HCT116 (cell line): ENCODE data around the gene SLC6A17. TPM values are rescaled to one million over a fixed set of nuclear protein-coding genes. Genes with fewer than 3 reads are reported as not detected.

Source experiments
- ATAC-seq: fragments of 200-7000 bp; cut with Tn5 transposase; 2 replicates; pipeline ENCODE4 v1.9.1; 2020; ENCODE audit warnings: mild to moderate bottlenecking, moderate library complexity
- BruUV-seq: library from RNA; stranded (reverse); fragments of 400-500 nt; replicated peaks from 2 replicates; lab custom pipeline; 2021; lab: Mats Ljungman, UMichigan
- CTCF ChIA-PET: fragments of 300-600 bp; sonication (Branson Sonifier 250); formaldehyde crosslinking; loops from one replicate; lab custom pipeline; 2021; ENCODE audit warnings: antibody characterized with exemption; lab: Charles Lee
- POLR2A ChIA-PET: fragments of 300-600, 350-600 bp; sonication (Branson Sonifier 250); formaldehyde crosslinking; loops from one replicate; lab custom pipeline; 2021; ENCODE audit warnings: antibody characterized with exemption; lab: Charles Lee
- RAD21 ChIA-PET, 2 experiments: fragments of 300-600 bp; sonication (Branson Sonifier 250); formaldehyde crosslinking; loops; one replicate each; lab custom pipeline; 2023; ENCODE audit warnings: low total read pairs in 2 of 2; ENCODE audit not compliant: uncharacterized antibody in 2 of 2, unreplicated experiment in 2 of 2, low non-redundant PET in 1 of 2; lab: Charles Lee
- DNase-seq: peaks from one replicate; pipeline ENCODE4 v3.0.0-alpha.2; 2010; ENCODE audit warnings: low read depth, low spot score
- H2AFZ ChIP-seq: fragments of 200-600 bp; shearing (Covaris generic), sonication (generic); 2 replicates; pipeline ENCODE4 v1.6.1; 2017; ENCODE audit warnings: low read depth, mixed run types, mixed read lengths, antibody characterized with exemption, low read length; ENCODE audit not compliant: poor library complexity, severe bottlenecking
- H3K27ac ChIP-seq: 2 replicates; pipeline ENCODE4 v1.5.1; 2012; ENCODE audit warnings: low read depth, low read length
- H3K27me3 ChIP-seq: fragments of 200-600 bp; sonication (generic); 2 replicates; pipeline ENCODE4 v1.6.1; 2016; ENCODE audit warnings: mixed run types, low read length, mixed read lengths; ENCODE audit not compliant: insufficient read depth
- H3K36me3 ChIP-seq, 2 experiments: fragments of 200-500 bp in 1 of 2; fragments of 200-600 bp in 1 of 2; sonication (Bioruptor generic) in 1 of 2; sonication (generic) in 1 of 2; 2 replicates each; pipeline versions ENCODE4 v1.5.1 to v1.6.1; 2014 to 2016; ENCODE audit warnings: low read length in 2 of 2, inconsistent platforms in 1 of 2, mixed read lengths in 1 of 2, mixed run types in 1 of 2; ENCODE audit not compliant: insufficient read depth in 2 of 2, control insufficient read depth in 1 of 2
- H3K4me1 ChIP-seq, 2 experiments: fragments of 200-600 bp in 1 of 2; sonication (generic) in 1 of 2; 2 replicates each; pipeline versions ENCODE4 v1.5.1 to v1.6.1; 2012 to 2017; ENCODE audit warnings: low read length in 2 of 2, inconsistent platforms in 1 of 2, mild to moderate bottlenecking in 1 of 2, mixed read lengths in 1 of 2, mixed run types in 1 of 2, moderate library complexity in 1 of 2; ENCODE audit not compliant: insufficient read depth in 2 of 2, control insufficient read depth in 1 of 2
- H3K4me2 ChIP-seq: fragments of 200-600 bp; sonication (generic); 2 replicates; pipeline ENCODE4 v1.6.1; 2017; ENCODE audit warnings: mixed run types, low read length, mixed read lengths
- H3K4me3 ChIP-seq, 2 experiments: fragments of 200-600 bp in 1 of 2; sonication (generic) in 1 of 2; replicated peaks in 1 of 2; 2 replicates each; pipeline ENCODE4 v1.5.1; 2011 to 2016; ENCODE audit warnings: low read length in 2 of 2, control low read depth in 1 of 2, low read depth in 1 of 2, mild to moderate bottlenecking in 1 of 2, mixed read lengths in 1 of 2, mixed run types in 1 of 2
- H3K79me2 ChIP-seq: fragments of 200-600 bp; sonication (generic); 2 replicates; pipeline ENCODE4 v1.6.1; 2017; ENCODE audit warnings: mild to moderate bottlenecking, mixed run types, low read length, moderate library complexity, mixed read lengths; ENCODE audit not compliant: insufficient read depth
- H3K9ac ChIP-seq: fragments of 200-600 bp; sonication (generic); 2 replicates; pipeline ENCODE4 v1.6.1; 2016; ENCODE audit warnings: low read length, mixed read lengths
- H3K9me2 ChIP-seq: fragments of 200-600 bp; sonication (generic), shearing (Covaris generic); 2 replicates; pipeline ENCODE4 v1.6.1; 2017; ENCODE audit warnings: mixed run types, mild to moderate bottlenecking, moderate library complexity; ENCODE audit not compliant: insufficient read depth
- H3K9me3 ChIP-seq, 2 experiments: fragments of 200-500 bp in 1 of 2; fragments of 200-600 bp in 1 of 2; sonication (Bioruptor generic) in 1 of 2; sonication (generic) in 1 of 2; 2 replicates each; pipeline ENCODE4 v1.6.1; 2014 to 2017; ENCODE audit warnings: low read length in 2 of 2, mixed read lengths in 2 of 2, inconsistent platforms in 1 of 2, low read depth in 1 of 2, mild to moderate bottlenecking in 1 of 2, mixed run types in 1 of 2, moderate library complexity in 1 of 2; ENCODE audit not compliant: control insufficient read depth in 1 of 2, insufficient read depth in 1 of 2
- H4K20me1 ChIP-seq: fragments of 200-600 bp; sonication (generic), shearing (Covaris generic); 2 replicates; pipeline ENCODE4 v1.6.1; 2017; ENCODE audit warnings: mixed run types, mild to moderate bottlenecking, moderate library complexity; ENCODE audit not compliant: insufficient read depth
- CBX3 ChIP-seq: IDR thresholded peaks from 2 replicates; pipeline ENCODE4 v1.6.1; 2012; ENCODE audit warnings: low read depth
- CEBPB ChIP-seq: IDR thresholded peaks from 2 replicates; pipeline ENCODE4 v1.6.1; 2012; ENCODE audit warnings: low read depth
- EZH2 ChIP-seq: fragments of 200-600 bp; sonication (generic); IDR thresholded peaks from 2 replicates; pipeline ENCODE4 v1.6.1; 2017; ENCODE audit warnings: antibody characterized with exemption, mixed run types
- FOSL1 ChIP-seq: IDR thresholded peaks from 2 replicates; pipeline ENCODE4 v1.6.1; 2012; ENCODE audit warnings: low read depth
- JUND ChIP-seq: IDR thresholded peaks from 2 replicates; pipeline ENCODE4 v1.6.1; 2012
- MAX ChIP-seq: IDR thresholded peaks from 2 replicates; pipeline ENCODE4 v1.6.1; 2012
- POLR2A ChIP-seq: IDR thresholded peaks from 2 replicates; pipeline ENCODE4 v1.7.0; 2011; ENCODE audit warnings: borderline replicate concordance; ENCODE audit not compliant: insufficient read depth, insufficient read length; ENCODE audit errors: extremely low read depth
- RAD21 ChIP-seq: IDR thresholded peaks from 2 replicates; pipeline ENCODE4 v1.6.1; 2012; ENCODE audit warnings: low read depth, mild to moderate bottlenecking
- SP1 ChIP-seq: IDR thresholded peaks from 2 replicates; pipeline ENCODE4 v1.6.1; 2012; ENCODE audit warnings: low read depth
- TCF7L2 ChIP-seq: IDR thresholded peaks from 2 replicates; pipeline ENCODE4 v1.7.0; 2011; ENCODE audit warnings: borderline replicate concordance, inconsistent platforms; ENCODE audit not compliant: insufficient read depth, insufficient read length; ENCODE audit errors: extremely low read depth
- YY1 ChIP-seq: IDR thresholded peaks from 2 replicates; pipeline ENCODE4 v1.6.1; 2011; ENCODE audit warnings: low read length, low read depth, moderate library complexity, mild to moderate bottlenecking; ENCODE audit not compliant: insufficient replicate concordance; ENCODE audit errors: extremely low read depth
- ZBTB33 ChIP-seq: IDR thresholded peaks from 2 replicates; pipeline ENCODE4 v1.6.1; 2011; ENCODE audit warnings: mild to moderate bottlenecking, low read length, moderate library complexity; ENCODE audit not compliant: insufficient replicate concordance; ENCODE audit errors: extremely low read depth
- ZFX ChIP-seq: fragments of 450-650 bp; IDR thresholded peaks from 2 replicates; pipeline ENCODE4 v1.6.1; 2017
- ZNF274 ChIP-seq: fragments of 200-500 bp; sonication (Bioruptor generic); IDR thresholded peaks from 2 replicates; pipeline ENCODE4 v1.6.1; 2014; ENCODE audit warnings: mild to moderate bottlenecking, low read depth, low read length, inconsistent platforms
- intact Hi-C: fragments of 100-400 bp; cut with micrococcal nuclease; formaldehyde crosslinking; loops from 2 replicates; pipeline ENCODE4 v1.10.0; 2022
- total RNA-seq: library from RNA; stranded (reverse); gene quantifications from one replicate; pipeline ENCODE4 v1.2.1, GENCODE V29; 2021; ENCODE audit not compliant: unreplicated experiment

The SLC6A17 gene
- total RNA-seq, 1 experiment from 2014 or later = 10.5 TPM

- CTCF ChIA-PET = no interaction called here
- no peak overlapping the region for H3K27ac ChIP-seq
- ATAC-seq = no peak
These were observed 39.2 kb upstream of the SLC6A17 start for GRCh38 chr1:110111081-110111480.

GRCh38 chr1:110112143-110112542, 38.2 kb upstream of the SLC6A17 start, which contains the start of gene UBL4B:
UBL4B (plus strand) TSS chr1:110112443; CDS start chr1:110112535, 92 bp downstream.
- RAD21 ChIA-PET = no interaction called here
- POLR2A ChIA-PET = no interaction called here

More at GRCh38 chr1:110111081-110111480, 39.2 kb upstream of the SLC6A17 start:
- ChIA-PET POLR2A (no interaction called here), RAD21 (no interaction called here)
- H3K4me3 ChIP-seq = no peak overlapping the region
- H3K9me2 ChIP-seq = no peaks in the 10 kb centered on the region
- TF ChIP-seq POLR2A (no peak), EZH2 (no peak)
- H3K36me3 ChIP-seq = no peaks in the 10 kb centered on the region
- H3K9ac ChIP-seq = no peak overlapping the region
- DNase-seq = no peak
- H3K9me3 ChIP-seq = no peaks in the 10 kb centered on the region
- peaks cover 7% of the 10 kb centered on the region; the same call in 1 of the 2 replicates for H3K27me3 ChIP-seq
- H3K79me2 ChIP-seq = no peaks in the 10 kb centered on the region
- H4K20me1 ChIP-seq = no peaks in the 10 kb centered on the region
- intact Hi-C loops = no loop called here
- H3K4me2 ChIP-seq = no peak overlapping the region
- no TSS peak for BruUV-seq
- H2AFZ ChIP-seq = no peak overlapping the region
- peaks cover 0 to 1% of the 10 kb centered on the region in 2 experiments; a peak in 1 of 4 replicates for H3K4me1 ChIP-seq

GRCh38 chr1:110112656-110113055, 37.6 kb upstream of the SLC6A17 start:
- Histone ChIP-seq H3K79me2 (no peaks in the 10 kb centered on the region), H3K4me3 (no peak overlapping the region), H3K27ac (no peak overlapping the region), H3K9ac (no peak overlapping the region), H3K9me3 (no peaks in the 10 kb centered on the region), H3K9me2 (no peaks in the 10 kb centered on the region), H4K20me1 (no peaks in the 10 kb centered on the region), H3K4me2 (no peak overlapping the region), H2AFZ (no peak overlapping the region), H3K36me3 (no peaks in the 10 kb centered on the region), H3K27me3 (peaks cover 7% of the 10 kb centered on the region; the same call in 1 of the 2 replicates), H3K4me1 (no peaks in the 10 kb centered on the region)
- ChIA-PET CTCF (no interaction called here), POLR2A (no interaction called here), RAD21 (no interaction called here)
- ATAC-seq (no peak), DNase-seq (no peak)
- no TSS peak for BruUV-seq
- intact Hi-C loops = no loop called here
- TF ChIP-seq ZNF274 = no peak
- TF ChIP-seq SP1 = no peak
- TF ChIP-seq MAX = no peak
- no peak for TF ChIP-seq YY1
- TF ChIP-seq TCF7L2 = no peak
- no peak for TF ChIP-seq RAD21
- TF ChIP-seq ZBTB33 = no peak
- TF ChIP-seq FOSL1 = no peak
- no peak for TF ChIP-seq ZFX
- TF ChIP-seq EZH2 = no peak
- no peak for TF ChIP-seq CBX3

More at GRCh38 chr1:110112143-110112542, 38.2 kb upstream of the SLC6A17 start, which contains the start of gene UBL4B:
- intact Hi-C loops = no loop called here
- H3K27ac ChIP-seq = no peak within 1 kb of the TSS
- CTCF ChIA-PET = no interaction called here
- H3K4me3 ChIP-seq = no peak within 1 kb of the TSS
- no peaks in the 10 kb centered on the region for H3K79me2 ChIP-seq
- ATAC-seq (no peak), DNase-seq (no peak)
- H3K36me3 ChIP-seq = no peaks in the 10 kb centered on the region
- no peak within 1 kb of the TSS for H3K4me2 ChIP-seq
- H3K9me2 ChIP-seq = no peaks in the 10 kb centered on the region
- H3K4me1 ChIP-seq = no peaks in the 10 kb centered on the region
- H3K27me3 ChIP-seq = peaks cover 7% of the 10 kb centered on the region; the same call in 1 of the 2 replicates
- H3K9me3 ChIP-seq = no peaks in the 10 kb centered on the region
- H3K9ac ChIP-seq = no peak within 1 kb of the TSS
- no TSS peak for BruUV-seq
- no peak within 1 kb of the TSS for H2AFZ ChIP-seq
- H4K20me1 ChIP-seq = no peaks in the 10 kb centered on the region
- TF ChIP-seq JUND (no peak), CEBPB (no peak)
